Measurements from ENCODE around the gene SUPT3H.

Gene SUPT3H

DNA sequence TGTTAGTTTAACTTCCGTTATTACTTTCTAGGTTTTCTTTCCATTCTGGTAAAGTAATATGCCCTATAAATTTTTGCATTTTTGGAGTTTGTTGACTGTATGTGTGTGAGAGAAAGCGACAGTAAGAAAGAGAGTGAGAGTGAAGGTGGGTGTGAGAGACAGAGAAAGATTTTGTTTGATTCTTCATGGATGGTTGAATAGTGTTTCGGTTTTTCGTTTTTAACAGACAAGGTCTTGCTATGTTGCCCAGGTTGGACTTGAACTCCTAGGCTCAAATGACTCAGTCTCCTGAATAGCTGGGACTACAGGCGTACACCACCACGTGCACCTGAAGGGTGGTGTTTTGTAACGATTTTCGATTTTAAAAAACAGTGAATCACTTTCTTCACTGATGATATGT is 378.7 kb downstream of the SUPT3H start:
- DNase-seq (ENCODE audit: low read depth), result no peak

- no peak for DNase-seq (ENCODE audit: low read depth)
Measured at GRCh38 chr6:44995486-44996132, 382.1 kb downstream of the SUPT3H start.

GRCh38 chr6:44989391-44989790 is 388.3 kb downstream of the SUPT3H start:
- no peak for DNase-seq (ENCODE audit: low read depth)

GRCh38 chr6:44985006-44985405 is 392.7 kb downstream of the SUPT3H start:
- DNase-seq (ENCODE audit: low read depth), result no peak

- no peak for DNase-seq (ENCODE audit: low read depth)
Measured at GRCh38 chr6:44983467-44984365, 394.0 kb downstream of the SUPT3H start.

DNA sequence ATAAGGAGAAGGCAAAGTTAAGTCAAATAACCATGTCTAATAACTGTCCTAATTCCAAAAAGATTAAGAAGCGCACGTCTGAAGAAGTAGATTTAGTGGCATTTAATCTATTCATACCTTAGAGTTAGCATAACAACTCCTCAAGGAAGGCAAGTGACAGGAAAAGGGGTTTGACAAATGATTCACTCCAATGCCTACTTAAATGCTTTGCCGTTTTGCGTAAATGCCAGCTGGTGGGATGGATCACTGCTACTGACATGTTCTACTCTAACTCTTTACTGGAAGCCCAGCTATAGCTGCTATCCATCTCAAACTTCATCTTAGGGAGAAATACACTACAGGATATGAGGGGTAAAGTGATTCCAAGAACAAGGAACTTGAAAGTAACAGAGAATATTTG is 396.9 kb downstream of the SUPT3H start:
- DNase-seq (ENCODE audit: low read depth), result no peak

DNA sequence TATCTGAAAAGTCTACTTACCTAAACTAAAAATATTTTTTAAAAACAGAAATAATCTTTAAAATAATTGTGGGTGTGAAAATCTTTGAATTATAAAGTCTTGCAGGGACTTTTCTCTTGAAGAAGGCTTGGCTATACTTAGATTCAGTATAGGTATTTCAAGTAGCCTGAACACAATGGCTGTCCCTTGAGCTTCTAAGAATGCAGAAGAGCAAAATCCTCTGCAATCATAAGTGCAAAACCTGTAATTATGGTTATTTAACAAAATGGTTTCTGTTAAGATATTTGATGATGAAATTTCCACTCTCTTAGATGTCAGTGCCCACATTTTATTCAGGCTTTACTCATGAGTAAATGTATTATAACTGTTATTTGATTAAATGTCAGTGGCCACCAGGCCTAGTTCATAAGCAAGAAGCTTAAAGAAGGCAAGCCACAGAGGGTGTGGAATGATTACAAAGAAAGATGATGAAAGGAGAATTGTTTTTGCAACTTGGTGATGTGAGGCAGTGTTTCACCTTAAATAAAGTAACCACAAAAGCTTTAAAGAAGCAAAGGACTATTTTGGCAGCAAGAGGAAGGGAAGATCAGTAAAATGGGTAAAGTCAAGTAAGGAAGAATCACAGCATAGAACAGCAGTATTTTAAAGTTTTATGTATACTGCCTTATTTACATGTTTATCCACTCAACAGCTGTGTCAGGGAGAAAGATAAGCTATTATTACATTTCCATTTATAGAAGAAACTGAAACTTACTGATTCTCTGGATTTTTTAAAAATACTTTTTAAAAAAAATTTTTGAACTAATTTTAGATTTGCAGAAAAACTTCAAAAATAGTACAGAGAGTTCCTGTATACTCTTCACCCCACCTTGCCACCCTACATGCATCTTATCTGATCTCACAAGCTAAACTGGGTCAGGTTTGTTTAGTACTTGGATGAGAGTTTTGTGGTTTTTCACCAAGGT is 400.8 kb downstream of the SUPT3H start:
- no peak for DNase-seq (ENCODE audit: low read depth)

DNA sequence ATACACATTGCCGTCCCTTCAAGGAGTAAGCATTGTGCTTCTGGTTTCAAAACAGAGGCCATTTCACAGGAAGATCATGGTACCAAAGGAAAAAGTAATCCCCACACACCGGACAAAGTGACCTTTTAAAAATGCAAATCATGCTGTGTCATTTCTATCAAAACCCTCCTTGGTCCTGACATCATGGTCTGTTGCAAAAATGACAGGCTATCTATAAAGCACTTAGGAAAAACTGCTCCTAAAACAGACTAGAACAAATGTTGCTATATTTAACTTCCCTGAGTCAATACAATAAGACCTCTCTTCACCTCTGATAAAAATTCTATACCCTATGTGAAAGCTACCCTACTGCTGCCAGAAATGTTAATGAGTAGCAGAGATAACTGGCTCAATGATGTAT is 403.2 kb downstream of the SUPT3H start:
- no peak for DNase-seq (ENCODE audit: low read depth)

DNA sequence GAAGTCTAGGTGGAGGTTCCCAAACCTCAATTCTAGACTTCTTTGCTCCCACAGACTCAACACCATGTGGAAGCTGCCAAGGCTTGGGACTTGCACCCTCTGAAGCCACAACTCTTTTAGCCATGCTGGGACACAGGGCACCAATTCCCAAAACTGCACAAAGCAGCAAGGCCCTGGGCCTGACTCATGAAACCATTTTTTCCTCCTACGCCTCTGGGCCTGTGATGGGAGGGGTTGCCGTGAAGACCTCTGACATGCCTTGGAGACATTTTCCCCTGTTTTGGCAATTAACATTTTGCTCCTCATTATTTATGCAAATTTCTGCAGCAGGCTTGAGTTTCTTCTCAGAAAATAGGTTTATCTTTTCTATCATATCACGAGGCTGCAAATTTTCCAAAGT is 405.0 kb downstream of the SUPT3H start:
- DNase-seq (ENCODE audit: low read depth), result no peak

DNA sequence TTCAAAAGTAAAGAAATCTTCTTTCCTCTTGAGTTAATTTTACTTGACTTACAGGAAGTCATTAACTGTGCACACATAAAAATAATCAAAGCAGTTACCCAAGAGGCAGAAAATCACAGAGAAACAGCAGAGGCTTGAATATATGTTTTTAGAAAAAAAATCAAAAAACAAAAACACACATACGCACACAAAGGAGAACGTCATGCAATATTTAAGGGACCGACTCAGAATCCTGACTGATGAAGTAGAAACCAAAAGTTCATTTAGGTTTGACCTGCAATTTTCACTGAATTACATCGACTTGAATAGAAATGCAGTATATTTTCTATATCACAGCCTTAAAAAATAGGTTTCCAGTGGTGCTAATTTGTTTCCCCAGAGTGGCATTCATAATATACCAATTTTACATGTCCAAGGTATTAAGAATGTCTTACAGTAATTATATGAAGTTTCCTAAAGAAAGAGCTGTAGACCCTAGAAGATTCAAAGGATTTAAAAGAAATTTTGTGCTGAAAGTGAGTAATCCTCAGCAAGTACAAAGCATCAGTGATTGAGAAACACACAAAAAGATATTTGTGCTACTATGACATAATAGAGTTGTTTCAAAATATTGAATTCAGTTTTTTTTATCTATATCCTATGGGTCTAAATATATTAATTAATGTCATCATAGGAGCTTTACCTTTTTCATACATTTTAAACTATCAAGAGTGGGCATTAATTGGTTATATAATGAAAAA is 408.1 kb downstream of the SUPT3H start:
- no peak for DNase-seq (ENCODE audit: low read depth)

GRCh38 chr6:44967481-44967880 is 410.3 kb downstream of the SUPT3H start:
- no peak for DNase-seq (ENCODE audit: low read depth)

GRCh38 chr6:44966449-44967092 is 411.2 kb downstream of the SUPT3H start:
- no peak for DNase-seq (ENCODE audit: low read depth)

- DNase-seq (ENCODE audit: low read depth), result no peak
Measured at GRCh38 chr6:44965708-44966107, 412.0 kb downstream of the SUPT3H start.

DNA sequence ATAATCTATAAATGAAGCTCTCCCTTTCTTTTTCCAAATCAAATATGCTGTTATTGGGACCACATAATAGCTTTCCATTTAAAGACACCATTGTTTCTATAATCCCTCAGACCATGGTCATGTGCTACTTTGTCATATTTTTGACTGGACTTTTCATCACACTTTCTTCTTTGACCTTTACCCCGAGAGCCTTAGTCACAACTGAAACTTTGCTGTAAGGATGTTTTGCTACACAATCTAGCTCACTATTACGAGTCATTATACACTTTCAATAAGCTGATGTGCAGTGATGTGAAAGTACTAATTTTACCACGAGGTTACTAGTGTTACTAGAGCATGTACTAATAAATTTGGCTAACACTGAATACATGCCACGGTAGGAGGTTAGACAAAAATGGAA is 416.8 kb downstream of the SUPT3H start:
- no peak for DNase-seq (ENCODE audit: low read depth)

GRCh38 chr6:44959651-44960050 is 418.1 kb downstream of the SUPT3H start:
- no peak for DNase-seq (ENCODE audit: low read depth)

DNA sequence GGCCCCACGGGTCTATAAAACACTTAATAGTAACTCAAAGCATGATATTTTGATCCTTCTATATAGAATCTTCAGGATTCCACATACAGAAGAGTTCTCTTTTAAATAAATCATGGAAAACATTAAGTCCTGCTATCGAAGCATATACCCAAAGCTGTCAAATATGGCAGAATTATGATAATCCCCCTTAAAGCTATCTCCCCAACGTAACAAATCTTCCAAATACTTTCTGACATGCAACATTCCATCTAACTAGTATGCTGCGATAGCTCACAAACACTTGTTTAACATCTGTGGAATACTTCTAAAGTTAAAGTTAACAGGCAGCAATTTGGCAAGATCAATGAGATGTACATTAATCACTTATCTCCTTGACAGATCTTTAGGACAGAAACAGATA is 420.6 kb downstream of the SUPT3H start:
- no peak for DNase-seq (ENCODE audit: low read depth)

DNA sequence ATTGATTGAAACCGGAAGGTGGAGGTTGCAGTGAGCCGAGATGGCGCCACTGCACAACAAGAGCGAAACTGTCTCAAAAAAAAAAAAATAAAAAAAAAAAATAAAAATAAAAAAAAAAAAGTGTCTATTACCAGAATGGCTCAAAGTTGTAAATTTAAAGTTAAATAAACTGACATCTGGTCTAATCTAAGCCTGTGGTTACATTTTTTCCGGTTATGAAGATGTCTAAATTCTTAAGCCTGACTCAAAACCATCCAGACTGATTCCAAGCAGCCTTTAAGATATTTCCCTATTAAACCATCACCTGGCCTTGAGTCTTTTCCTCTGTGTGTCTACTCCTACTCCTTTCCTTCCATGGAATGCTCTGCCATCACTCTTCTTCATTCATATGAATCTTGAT is 421.3 kb downstream of the SUPT3H start:
- no peak for DNase-seq (ENCODE audit: low read depth)

DNA sequence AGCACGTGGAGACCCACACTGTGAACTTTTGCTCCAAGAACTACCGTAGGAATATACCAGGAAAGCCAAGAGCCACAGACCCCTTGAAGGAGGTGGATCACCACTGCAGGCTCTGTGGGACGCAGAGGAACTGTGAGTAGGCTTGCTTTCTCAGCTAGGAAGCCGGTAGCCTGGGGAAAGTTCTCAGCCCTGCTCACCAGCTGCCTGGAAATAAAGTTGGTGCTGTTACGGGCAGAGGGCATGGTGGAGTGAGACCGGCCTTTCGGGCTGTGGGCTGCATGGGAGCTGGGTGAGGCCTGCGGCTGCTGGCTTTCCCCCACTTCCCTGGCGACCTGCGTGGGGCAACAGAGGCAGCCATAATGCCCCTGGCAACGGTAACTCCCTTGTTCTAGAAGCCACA is 422.6 kb downstream of the SUPT3H start:
- no peak for DNase-seq (ENCODE audit: low read depth)

GRCh38 chr6:44954281-44954680 is 423.5 kb downstream of the SUPT3H start:
- no peak for DNase-seq (ENCODE audit: low read depth)

- no peak for DNase-seq (ENCODE audit: low read depth)
Measured at GRCh38 chr6:44951253-44951747, 426.4 kb downstream of the SUPT3H start.

DNA sequence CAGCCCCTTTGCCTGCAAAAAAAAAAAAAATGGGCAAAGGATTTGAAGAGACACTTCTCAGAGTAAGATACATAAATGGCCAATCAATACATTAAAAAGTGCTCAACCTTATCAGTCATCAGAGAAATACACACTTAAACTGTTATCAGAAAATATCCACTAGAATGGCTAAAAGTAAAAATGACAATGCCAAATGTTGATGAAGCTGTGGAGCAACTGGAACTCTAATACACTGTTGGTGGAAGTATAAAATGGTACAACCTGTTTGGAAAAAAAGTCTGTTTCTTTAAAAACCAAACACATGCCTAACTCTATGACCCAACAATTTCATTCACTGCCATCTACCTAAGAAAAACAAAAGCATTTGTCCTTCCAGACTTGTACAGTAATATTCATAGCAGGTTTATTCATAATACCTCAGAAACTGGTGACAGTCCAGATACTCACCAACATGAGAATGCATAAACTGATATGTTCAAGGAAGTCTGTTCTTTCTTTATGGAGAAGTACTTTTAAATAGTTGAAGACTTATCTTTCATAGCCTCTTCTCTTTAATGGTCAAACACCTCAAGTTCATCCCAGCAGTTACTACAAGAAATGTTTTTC is 428.0 kb downstream of the SUPT3H start:
- DNase-seq (ENCODE audit: low read depth), result no peak

All from activated T-cell treated with anti-CD3 and anti-CD28 coated beads for 24 hours (primary cell).